Tibial nerve (tissue), 4 donors: ENCODE results near the gene SH3BP2. TPM values are rescaled to one million over a fixed set of nuclear protein-coding genes. Genes with fewer than 3 reads are reported as not detected.

Experiments
- DNase-seq, 2 donors: peaks; one replicate each; pipeline ENCODE4 v3.0.0-alpha.2; 2019; ENCODE audit warnings: low spot score in 2 of 2
- H3K27ac ChIP-seq, 4 donors: fragments of 200-600 bp; sonication (generic) in 3 of 4; one replicate each; pipeline ENCODE4 v1.5.1; 2017 to 2019; ENCODE audit warnings: mild to moderate bottlenecking in 1 of 4
- H3K27me3 ChIP-seq, 2 donors: fragments of 200-600 bp; sonication (generic) in 1 of 2; one replicate each; pipeline versions ENCODE4 v1.5.1 to v1.6.0; 2017 to 2019
- H3K36me3 ChIP-seq, 3 donors: fragments of 200-600 bp; sonication (generic); one replicate each; pipeline ENCODE4 v1.5.1; 2018 to 2019
- H3K4me1 ChIP-seq, 4 donors: fragments of 200-600 bp; sonication (generic) in 3 of 4; one replicate each; pipeline ENCODE4 v1.5.1; 2017 to 2019
- H3K4me3 ChIP-seq, 4 donors: fragments of 200-600 bp; sonication (generic) in 3 of 4; one replicate each; pipeline ENCODE4 v1.5.1; 2017 to 2019; ENCODE audit warnings: mild to moderate bottlenecking in 1 of 4, moderate library complexity in 1 of 4
- H3K9me3 ChIP-seq, 4 donors: fragments of 200-600 bp; sonication (generic) in 3 of 4; one replicate each; pipeline ENCODE4 v1.5.1; 2017 to 2019
- CTCF ChIP-seq, 5 experiments: fragments of 200-600 bp in 3 of 5; fragments of 450-650 bp in 2 of 5; sonication (generic) in 3 of 5; IDR thresholded peaks; one replicate each; pipeline ENCODE4 v1.5.1; 2016 to 2019; ENCODE audit warnings: antibody characterized with exemption in 5 of 5, mild to moderate bottlenecking in 3 of 5, moderate library complexity in 2 of 5
- EP300 ChIP-seq, 2 donors: sonication (generic); formaldehyde crosslinking; IDR thresholded peaks; one replicate each; pipeline ENCODE4 v1.6.1; 2017; ENCODE audit warnings: antibody characterized with exemption in 2 of 2, mild to moderate bottlenecking in 1 of 2
- POLR2A ChIP-seq, 2 donors: fragments of 450-650 bp; IDR thresholded peaks; one replicate each; pipeline ENCODE4 v1.6.1; 2017; ENCODE audit warnings: antibody characterized with exemption in 2 of 2, mild to moderate bottlenecking in 2 of 2, moderate library complexity in 2 of 2
- WGBS, 2 donors: methylation state at CpG; one replicate each; pipeline ENCODE4 v1.1.5; 2018; 5-methylcytosine and 5-hydroxymethylcytosine counted together
- total RNA-seq, 4 donors: library from RNA; depleted of rRNA; stranded (reverse); fragments of >200 nt; gene quantifications; one replicate each; pipeline ENCODE4 v1.1.0, GENCODE V29; 2016

SH3BP2 gene
- total RNA-seq, 4 donors from 2014 or later: 70.5 to 161 (median 77.8) TPM

- TF ChIP-seq POLR2A (IDR thresholded peaks at IDR 0.05) (no peak), EP300 (IDR thresholded peaks at IDR 0.05) (peak in 1 of 2 donors; percentile 49), CTCF (IDR thresholded peaks at IDR 0.05) (no peak)
- Histone ChIP-seq H3K36me3 (peaks cover 0 to 11% (median 0%) of the 10 kb centered on the region in 3 donors), H3K4me3 (no peak overlapping the region), H3K4me1 (peaks cover 6 to 97% (median 83%) of the 10 kb centered on the region in 4 donors), H3K9me3 (no peaks in the 10 kb centered on the region), H3K27me3 (no peaks in the 10 kb centered on the region), H3K27ac (peak overlapping the region in 2 of 4 donors; percentile 79 to 92)
- 32 to 37% methylated on average over 10 of the region's 10 CpGs for WGBS, 2 donors
- DNase-seq: no peak
These were observed 16.8 kb downstream of the SH3BP2 start for GRCh38 chr4:2809610-2810180.

GRCh38 chr4:2810388-2810787 is 17.5 kb downstream of the SH3BP2 start:
- Histone ChIP-seq H3K27me3 (no peaks in the 10 kb centered on the region), H3K27ac (peak overlapping the region in 3 of 4 donors; percentile 29 to 92 (median 79))

GRCh38 chr4:2811830-2812611 is 19.1 kb downstream of the SH3BP2 start:
- DNase-seq: peak; percentile 46 to 55
- H3K27me3 ChIP-seq: no peaks in the 10 kb centered on the region
- peaks cover 4 to 80% (median 61%) of the 10 kb centered on the region in 4 donors for H3K4me1 ChIP-seq
- 24 to 26% methylated on average over 19 to 20 of the region's 21 CpGs for WGBS, 2 donors
- TF ChIP-seq POLR2A (IDR thresholded peaks at IDR 0.05): peak in 1 of 2 donors; percentile 19
- TF ChIP-seq CTCF (IDR thresholded peaks at IDR 0.05): no peak
- TF ChIP-seq EP300 (IDR thresholded peaks at IDR 0.05): peak; percentile 22 to 66
- peaks cover 0 to 11% (median 0%) of the 10 kb centered on the region in 4 donors for H3K9me3 ChIP-seq
- H3K36me3 ChIP-seq: peaks cover 0 to 31% (median 0%) of the 10 kb centered on the region in 3 donors
- peak overlapping the region; percentile 61 to 92 (median 80) for H3K27ac ChIP-seq
- H3K4me3 ChIP-seq: peak overlapping the region; percentile 19 to 53 (median 44)

More at GRCh38 chr4:2810388-2810787, 17.5 kb downstream of the SH3BP2 start:
- no peak for TF ChIP-seq POLR2A (IDR thresholded peaks at IDR 0.05)
- no peak for TF ChIP-seq CTCF (IDR thresholded peaks at IDR 0.05)
- no peak for TF ChIP-seq EP300 (IDR thresholded peaks at IDR 0.05)
- H3K4me1 ChIP-seq: peaks cover 6 to 91% (median 76%) of the 10 kb centered on the region in 4 donors
- H3K36me3 ChIP-seq: peaks cover 0 to 18% (median 0%) of the 10 kb centered on the region in 3 donors
- no peak overlapping the region for H3K4me3 ChIP-seq
- 52 to 68% methylated on average over 9 to 10 of the region's 10 CpGs for WGBS, 2 donors
- DNase-seq: no peak
- H3K9me3 ChIP-seq: no peaks in the 10 kb centered on the region

DNA sequence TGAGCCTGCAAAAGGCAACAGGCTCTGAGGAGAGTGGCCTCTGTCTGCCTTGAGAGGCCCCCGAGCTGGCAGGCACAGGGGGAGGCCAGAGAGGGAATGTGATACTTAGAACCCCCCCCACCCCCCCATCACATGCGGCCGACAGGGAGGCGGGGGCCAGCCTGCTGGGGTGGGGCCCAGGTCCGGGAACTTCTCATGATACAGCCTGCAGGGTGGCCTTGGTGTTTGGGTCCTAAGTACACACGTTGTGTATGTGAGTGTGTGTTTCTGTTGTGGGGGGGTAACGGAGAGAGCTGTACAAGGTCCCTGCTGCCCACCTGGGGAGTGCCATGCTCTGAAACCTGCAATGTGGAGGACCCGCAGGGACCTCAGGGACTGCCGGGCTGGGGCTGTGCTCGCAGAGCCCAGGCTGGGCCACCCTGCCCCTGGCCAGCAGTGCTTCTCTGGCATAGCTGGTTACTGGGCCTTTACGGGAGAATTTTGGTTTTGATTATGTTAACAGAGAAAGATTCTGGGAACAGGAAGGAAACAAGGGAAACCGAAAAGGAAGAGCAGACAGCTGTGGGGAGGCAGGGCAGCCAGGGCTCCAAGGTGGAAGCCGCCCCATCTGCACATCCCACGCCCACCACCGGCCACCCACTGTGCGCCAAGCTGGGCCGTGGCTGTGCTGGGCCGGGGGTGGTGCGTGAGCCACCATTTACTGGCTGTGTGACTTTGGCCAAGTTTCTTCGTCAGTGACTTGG is 19.9 kb downstream of the SH3BP2 start:
- WGBS, 2 donors: 27 to 34% methylated on average over 18 of the region's 20 CpGs
- H3K27me3 ChIP-seq: no peaks in the 10 kb centered on the region
- peak overlapping the region; percentile 61 to 92 (median 80) for H3K27ac ChIP-seq
- H3K36me3 ChIP-seq: peaks cover 0 to 31% (median 0%) of the 10 kb centered on the region in 3 donors
- peak overlapping the region; percentile 19 to 53 (median 44) for H3K4me3 ChIP-seq
- TF ChIP-seq CTCF (IDR thresholded peaks at IDR 0.05) (no peak), POLR2A (IDR thresholded peaks at IDR 0.05) (no peak), EP300 (IDR thresholded peaks at IDR 0.05) (no peak)
- peaks cover 0 to 11% (median 0%) of the 10 kb centered on the region in 4 donors for H3K9me3 ChIP-seq
- peaks cover 0 to 80% (median 58%) of the 10 kb centered on the region in 4 donors for H3K4me1 ChIP-seq
- no peak for DNase-seq
